IMR-90 (cell line): ENCODE results near the gene COL24A1. TPM values are rescaled to one million over a fixed set of nuclear protein-coding genes. Genes with fewer than 3 reads are reported as not detected.

ENCODE experiments used
- ATAC-seq: fragments of 200-7000 bp; cut with Tn5 transposase; 2 replicates; pipeline ENCODE4 v1.9.1; 2020; ENCODE audit warnings: low read depth, mild to moderate bottlenecking, moderate library complexity
- BruUV-seq: library from RNA; stranded (reverse); fragments of 400-500 nt; replicated peaks from 2 replicates; lab custom pipeline; 2021; lab: Mats Ljungman, UMichigan
- CTCF ChIA-PET: fragments of 300-600 bp; formaldehyde crosslinking; extraction: SDS; loops from one replicate; lab custom pipeline; 2021; ENCODE audit warnings: antibody characterized with exemption; lab: Yijun Ruan, JAX
- POLR2A ChIA-PET: fragments of 300-600 bp; sonication (Branson Sonifier 250); formaldehyde crosslinking; loops from one replicate; lab custom pipeline; 2022; ENCODE audit warnings: antibody characterized with exemption; ENCODE audit not compliant: unreplicated experiment; lab: Charles Lee
- DNase-seq: peaks from one replicate; pipeline ENCODE4 v3.0.0; 2013
- H2AFZ ChIP-seq: replicated peaks from 2 replicates; pipeline ENCODE3; 2013; ENCODE audit warnings: low read length, mild to moderate bottlenecking; ENCODE audit not compliant: poor library complexity
- H2AK5ac ChIP-seq: 2 replicates; pipeline ENCODE4 v1.6.1; 2013; ENCODE audit warnings: low read depth, low read length, inconsistent platforms
- H2AK9ac ChIP-seq: replicated peaks from 2 replicates; pipeline ENCODE3; 2013; ENCODE audit warnings: mild to moderate bottlenecking, low read depth, low read length, moderate library complexity; ENCODE audit not compliant: poor library complexity
- H2BK120ac ChIP-seq: 2 replicates; pipeline ENCODE4 v1.6.1; 2013; ENCODE audit warnings: low read depth, low read length, inconsistent platforms
- H2BK15ac ChIP-seq: 3 replicates; pipeline ENCODE4 v1.6.1; 2013; ENCODE audit warnings: low read depth, low read length, inconsistent platforms
- H2BK20ac ChIP-seq: 2 replicates; pipeline ENCODE4 v1.6.1; 2013; ENCODE audit warnings: low read depth, mild to moderate bottlenecking, inconsistent platforms, low read length, moderate library complexity
- H2BK5ac ChIP-seq: 2 replicates; pipeline ENCODE4 v1.6.1; 2013; ENCODE audit warnings: mild to moderate bottlenecking, low read depth, low read length, inconsistent platforms; ENCODE audit not compliant: poor library complexity, severe bottlenecking
- H3K14ac ChIP-seq: replicated peaks from 2 replicates; pipeline ENCODE4 v1.6.1; 2013; ENCODE audit warnings: low read depth, low read length, inconsistent platforms
- H3K18ac ChIP-seq: 2 replicates; pipeline ENCODE4 v1.6.1; 2013; ENCODE audit warnings: low read depth, low read length, control low read depth
- H3K23ac ChIP-seq: 2 replicates; pipeline ENCODE4 v1.6.1; 2013; ENCODE audit warnings: low read depth, low read length, inconsistent platforms
- H3K27ac ChIP-seq: 2 replicates; pipeline ENCODE4 v1.5.1; 2013; ENCODE audit warnings: mild to moderate bottlenecking, control low read depth, low read length; ENCODE audit not compliant: insufficient read depth
- H3K27me3 ChIP-seq: 2 replicates; pipeline ENCODE4 v1.6.1; 2013; ENCODE audit warnings: low read length; ENCODE audit not compliant: control insufficient read depth, insufficient read depth
- H3K36me3 ChIP-seq: 2 replicates; pipeline ENCODE4 v1.6.1; 2013; ENCODE audit warnings: low read length, mixed read lengths; ENCODE audit not compliant: control insufficient read depth, insufficient read depth
- H3K4ac ChIP-seq: 2 replicates; pipeline ENCODE4 v1.6.1; 2013; ENCODE audit warnings: low read depth, low read length, inconsistent platforms
- H3K4me1 ChIP-seq: 2 replicates; pipeline ENCODE4 v1.6.1; 2013; ENCODE audit warnings: low read length, mixed read lengths; ENCODE audit not compliant: control insufficient read depth, insufficient read depth
- H3K4me2 ChIP-seq: 2 replicates; pipeline ENCODE4 v1.6.1; 2013; ENCODE audit warnings: low read depth, mild to moderate bottlenecking, control low read depth, low read length, moderate library complexity
- H3K4me3 ChIP-seq: 2 replicates; pipeline ENCODE4 v1.5.1; 2013; ENCODE audit warnings: low read depth, mild to moderate bottlenecking, control low read depth, low read length, moderate library complexity; ENCODE audit not compliant: insufficient read depth
- H3K56ac ChIP-seq: 2 replicates; pipeline ENCODE4 v1.6.1; 2013; ENCODE audit warnings: low read length, inconsistent platforms; ENCODE audit not compliant: insufficient read depth; ENCODE audit errors: extremely low read depth
- H3K79me1 ChIP-seq, 2 experiments: 2 replicates each; pipeline ENCODE4 v1.6.1; 2013; ENCODE audit warnings: low read length in 2 of 2, inconsistent platforms in 1 of 2, low read depth in 1 of 2
- H3K9ac ChIP-seq: 2 replicates; pipeline ENCODE4 v1.6.1; 2013; ENCODE audit warnings: low read depth, low read length, control low read depth
- H3K9me1 ChIP-seq: 2 replicates; pipeline ENCODE4 v1.6.1; 2013; ENCODE audit warnings: low read length, inconsistent platforms; ENCODE audit not compliant: insufficient read depth
- H3K9me3 ChIP-seq: 2 replicates; pipeline ENCODE4 v1.6.1; 2013; ENCODE audit warnings: low read length; ENCODE audit not compliant: control insufficient read depth, insufficient read depth
- H4K20me1 ChIP-seq: 2 replicates; pipeline ENCODE4 v1.6.1; 2013; ENCODE audit warnings: low read length, inconsistent platforms; ENCODE audit not compliant: insufficient read depth
- H4K5ac ChIP-seq: 2 replicates; pipeline ENCODE4 v1.6.1; 2013; ENCODE audit warnings: mild to moderate bottlenecking, low read depth, low read length, control low read depth
- H4K8ac ChIP-seq, 2 experiments: 2 replicates each; pipeline ENCODE4 v1.6.1; 2013; ENCODE audit warnings: low read depth in 2 of 2, low read length in 2 of 2, control low read depth in 1 of 2, inconsistent platforms in 1 of 2
- H4K91ac ChIP-seq: 2 replicates; pipeline ENCODE4 v1.6.1; 2013; ENCODE audit warnings: low read depth, low read length, inconsistent platforms; ENCODE audit not compliant: insufficient read depth
- CEBPB ChIP-seq: IDR thresholded peaks from 2 replicates; pipeline ENCODE4 v1.6.1; 2012; ENCODE audit warnings: low read depth, low read length, improper control_type of control experiment
- CHD1 ChIP-seq: IDR thresholded peaks from 2 replicates; pipeline ENCODE4 v1.6.1; 2012; ENCODE audit warnings: low read depth, low read length, improper control_type of control experiment
- MAFK ChIP-seq: IDR thresholded peaks from 2 replicates; pipeline ENCODE4 v1.6.1; 2012; ENCODE audit warnings: low read depth, low read length, improper control_type of control experiment
- WGBS, 2 experiments: methylation state at CpG; one replicate each; pipeline versions ENCODE4 v1.1.5 to v1.1.7; 2013; ENCODE audit warnings: missing lambda C conversion rate in 2 of 2; ENCODE audit not compliant: insufficient read length in 1 of 2; ENCODE audit errors: extremely low coverage in 2 of 2; 5-methylcytosine and 5-hydroxymethylcytosine counted together
- dilution Hi-C: fragments of 300-500 bp; cut with HindIII; formaldehyde crosslinking; loops from one replicate; pipeline ENCODE4 v1.14.3; 2018; ENCODE audit warnings: low sequenced_read_pairs; ENCODE audit not compliant: unreplicated experiment
- in situ Hi-C: fragments of 300-500 bp; cut with MboI; formaldehyde crosslinking; loops from 3 replicates; pipeline ENCODE4 v1.14.3; 2019; ENCODE audit warnings: low sequenced_read_pairs, inconsistent platforms, mixed read lengths
- intact Hi-C: fragments of 100-400 bp; cut with micrococcal nuclease; formaldehyde crosslinking; loops from 2 replicates; pipeline ENCODE4 v1.10.0; 2022
- polyA plus RNA-seq, 3 experiments: library from polyadenylated mRNA; depleted of rRNA; stranded (reverse); fragments of >200 nt; gene quantifications; 2 replicates each; pipeline ENCODE4 v1.2.3, GENCODE V29; 2012; ENCODE audit warnings: low replicate concordance in 1 of 3
- total RNA-seq: library from RNA; depleted of rRNA; stranded (reverse); fragments of >200 nt; gene quantifications from 2 replicates; pipeline ENCODE4 v1.2.3, GENCODE V29; 2012

Gene COL24A1
- total and polyA plus RNA-seq, 2 of the 4 experiments (the other 2 are of a cell fraction), result 1.4 to 2.2 TPM

DNA sequence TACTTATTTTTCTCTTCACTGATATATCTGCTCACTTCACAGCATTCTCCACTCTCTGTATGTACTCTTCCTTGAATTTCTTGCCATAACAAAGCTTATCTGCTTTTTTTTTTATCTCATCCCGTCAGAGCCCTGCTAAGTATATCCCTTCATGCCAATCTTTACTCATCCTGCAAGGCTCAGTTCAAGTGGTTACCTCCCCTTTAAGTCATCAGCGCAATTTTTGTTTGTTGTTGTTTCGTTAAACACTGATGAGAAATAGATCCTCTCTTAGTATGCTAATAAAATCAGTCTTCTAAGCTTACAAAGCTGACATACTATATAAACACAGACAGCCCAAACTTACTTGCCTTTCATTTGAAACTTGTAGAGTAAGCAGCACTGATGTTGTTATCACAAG lies 17.8 kb downstream of the COL24A1 start:
- WGBS, 2 experiments, result no CpG with 5 or more reads among the region's 3 CpGs
- no peak overlapping the region for H3K14ac ChIP-seq
- dilution Hi-C loops (no loop called here), in situ Hi-C loops (no loop called here), intact Hi-C loops (no loop called here)
- H3K9ac ChIP-seq, result no peak overlapping the region
- no peaks in the 10 kb centered on the region for H3K9me3 ChIP-seq
- peak; percentile 83 for DNase-seq
- H4K20me1 ChIP-seq, result no peaks in the 10 kb centered on the region
- peak overlapping the region; percentile 46 for H2BK5ac ChIP-seq
- BruUV-seq, result no TSS peak
- no peak overlapping the region for H2BK20ac ChIP-seq
- H3K23ac ChIP-seq, result no peak overlapping the region
- H4K5ac ChIP-seq, result no peak overlapping the region
- ChIA-PET POLR2A (no interaction called here), CTCF (interaction anchor here (0.8 kb wide), 1 partner anchor 8 kb away, joined by 3 read pairs; no protein-coding TSS in a partner anchor)
- H3K18ac ChIP-seq, result no peak overlapping the region
- no peak overlapping the region for H4K8ac ChIP-seq
- no peak overlapping the region; the same call in 2 of the 3 replicates for H2BK15ac ChIP-seq
- no peak overlapping the region for H3K56ac ChIP-seq
- H3K4me3 ChIP-seq, result no peak overlapping the region
- peak overlapping the region; percentile 7; the same call in 1 of the 2 replicates for H3K4me2 ChIP-seq
- H3K79me1 ChIP-seq, result no peaks in the 10 kb centered on the region
- H4K91ac ChIP-seq, result no peak overlapping the region
- peaks cover 3% of the 10 kb centered on the region for H3K4me1 ChIP-seq
- H2AK5ac ChIP-seq, result no peak overlapping the region
- H3K27ac ChIP-seq, result no peak overlapping the region
- H2BK120ac ChIP-seq, result no peak overlapping the region; the same call in 1 of the 2 replicates
- no peak overlapping the region for H2AFZ ChIP-seq
- no peak overlapping the region for H2AK9ac ChIP-seq
- no peaks in the 10 kb centered on the region for H3K27me3 ChIP-seq
- no peaks in the 10 kb centered on the region for H3K36me3 ChIP-seq
- no peak overlapping the region for H3K4ac ChIP-seq
- ATAC-seq, result peak; percentile 79
- TF ChIP-seq CEBPB (peak; percentile 22; the same call in 1 of the 2 replicates), MAFK (0 out of 2 replicates have a peak, but pooled peaks have one; percentile 1), CHD1 (no peak)
- H3K9me1 ChIP-seq, result peaks cover 4% of the 10 kb centered on the region; the same call in 1 of the 2 replicates
